ENCODE data around the gene NTN3.
A peak's percentile ranks its signal among the peaks of the same experiment; 100 is the strongest.

NTN3 gene

DNA sequence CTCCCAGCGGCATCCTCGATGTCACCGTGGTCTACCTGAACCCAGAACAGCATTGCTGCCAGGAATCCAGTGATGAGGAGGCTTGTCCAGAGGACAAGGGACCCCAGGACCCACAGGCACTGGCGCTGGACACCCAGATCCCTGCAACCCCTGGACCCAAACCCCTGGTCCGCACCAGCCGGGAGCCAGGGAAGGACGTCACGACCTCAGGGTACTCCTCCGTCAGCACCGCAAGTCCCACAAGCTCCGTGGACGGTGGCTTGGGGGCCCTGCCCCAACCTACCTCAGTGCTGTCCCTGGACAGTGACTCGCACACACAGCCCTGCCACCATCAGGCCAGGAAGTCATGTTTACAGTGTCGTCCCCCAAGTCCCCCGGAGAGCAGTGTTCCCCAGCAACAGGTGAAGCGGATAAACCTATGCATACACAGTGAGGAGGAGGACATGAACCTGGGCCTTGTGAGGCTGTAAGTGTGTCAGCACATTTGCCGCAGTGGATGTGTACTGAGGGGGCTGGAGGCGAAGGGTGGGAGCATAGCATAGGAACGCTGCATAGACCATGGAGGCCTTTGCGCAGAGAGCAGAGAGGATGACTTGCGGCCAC, 14.4 kb upstream of the NTN3 start:
- Histone ChIP-seq H3K27ac (ENCODE audit: low read length) (no peak overlapping the region), H4K20me1 (ENCODE audit: insufficient read depth, low read length) (peaks cover 50% of the 10 kb centered on the region), H3K4me2 (ENCODE audit: insufficient read depth, low read length) (no peak overlapping the region), H3K27me3 (ENCODE audit: insufficient read depth, low read length, poor library complexity) (no peaks in the 10 kb centered on the region), H3K9ac (ENCODE audit: low read depth, low read length) (no peak overlapping the region), H3K9me3 (ENCODE audit: insufficient read depth, low read length, severe bottlenecking) (no peaks in the 10 kb centered on the region), H3K36me3 (ENCODE audit: insufficient read depth, low read length) (peaks cover 77% of the 10 kb centered on the region), H3K4me3 (ENCODE audit: low read depth in 1 of 2, low read length in 2 of 2) (no peak overlapping the region), H3K4me1 (ENCODE audit: insufficient read depth, low read length) (peaks cover 32% of the 10 kb centered on the region), H3K79me2 (ENCODE audit: insufficient read depth, low read length) (peaks cover 22% of the 10 kb centered on the region), H2AFZ (ENCODE audit: low read depth, low read length) (no peak overlapping the region)
- ATAC-seq (ENCODE audit: insufficient read depth, low read depth) (no peak), DNase-seq (no peak)
- TF ChIP-seq EZH2 (IDR thresholded peaks at IDR 0.05; ENCODE audit: borderline replicate concordance, low read depth, low read length, severe bottlenecking), result no peak
- TF ChIP-seq, protein P1, sequence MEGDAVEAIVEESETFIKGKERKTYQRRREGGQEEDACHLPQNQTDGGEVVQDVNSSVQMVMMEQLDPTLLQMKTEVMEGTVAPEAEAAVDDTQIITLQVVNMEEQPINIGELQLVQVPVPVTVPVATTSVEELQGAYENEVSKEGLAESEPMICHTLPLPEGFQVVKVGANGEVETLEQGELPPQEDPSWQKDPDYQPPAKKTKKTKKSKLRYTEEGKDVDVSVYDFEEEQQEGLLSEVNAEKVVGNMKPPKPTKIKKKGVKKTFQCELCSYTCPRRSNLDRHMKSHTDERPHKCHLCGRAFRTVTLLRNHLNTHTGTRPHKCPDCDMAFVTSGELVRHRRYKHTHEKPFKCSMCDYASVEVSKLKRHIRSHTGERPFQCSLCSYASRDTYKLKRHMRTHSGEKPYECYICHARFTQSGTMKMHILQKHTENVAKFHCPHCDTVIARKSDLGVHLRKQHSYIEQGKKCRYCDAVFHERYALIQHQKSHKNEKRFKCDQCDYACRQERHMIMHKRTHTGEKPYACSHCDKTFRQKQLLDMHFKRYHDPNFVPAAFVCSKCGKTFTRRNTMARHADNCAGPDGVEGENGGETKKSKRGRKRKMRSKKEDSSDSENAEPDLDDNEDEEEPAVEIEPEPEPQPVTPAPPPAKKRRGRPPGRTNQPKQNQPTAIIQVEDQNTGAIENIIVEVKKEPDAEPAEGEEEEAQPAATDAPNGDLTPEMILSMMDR (IDR thresholded peaks at IDR 0.05; ENCODE audit: borderline replicate concordance, extremely low read depth, low read length, poor library complexity, severe bottlenecking), result no peak

DNA sequence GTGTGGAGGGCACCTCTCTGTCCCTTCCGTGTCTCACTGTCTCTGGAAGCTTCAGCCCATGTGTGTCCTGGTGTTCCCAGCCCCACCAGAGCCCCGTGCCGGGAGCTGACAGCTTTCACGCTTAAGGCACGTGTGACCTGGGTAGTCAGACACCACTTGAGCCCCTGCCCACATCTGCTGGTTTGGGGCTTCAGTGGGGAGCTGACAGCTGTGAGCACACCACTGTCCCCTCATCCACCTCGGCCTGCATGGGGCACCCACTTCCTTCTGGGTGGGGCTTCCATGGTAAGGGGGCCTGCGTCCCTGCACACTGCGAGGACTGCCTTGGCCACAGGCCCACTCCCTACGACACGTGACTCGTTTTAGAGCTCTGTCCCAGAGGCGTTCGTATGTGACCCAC, 13.8 kb upstream of the NTN3 start:
- Histone ChIP-seq H3K36me3 (ENCODE audit: insufficient read depth, low read length) (peaks cover 77% of the 10 kb centered on the region), H3K4me2 (ENCODE audit: insufficient read depth, low read length) (no peak overlapping the region), H3K4me3 (ENCODE audit: low read depth in 1 of 2, low read length in 2 of 2) (no peak overlapping the region), H2AFZ (ENCODE audit: low read depth, low read length) (no peak overlapping the region), H3K9ac (ENCODE audit: low read depth, low read length) (no peak overlapping the region), H3K27me3 (ENCODE audit: insufficient read depth, low read length, poor library complexity) (no peaks in the 10 kb centered on the region), H3K4me1 (ENCODE audit: insufficient read depth, low read length) (peaks cover 39% of the 10 kb centered on the region), H3K79me2 (ENCODE audit: insufficient read depth, low read length) (peaks cover 25% of the 10 kb centered on the region), H3K27ac (ENCODE audit: low read length) (no peak overlapping the region), H4K20me1 (ENCODE audit: insufficient read depth, low read length) (peaks cover 50% of the 10 kb centered on the region), H3K9me3 (ENCODE audit: insufficient read depth, low read length, severe bottlenecking) (no peaks in the 10 kb centered on the region)
- DNase-seq (no peak), ATAC-seq (ENCODE audit: insufficient read depth, low read depth) (no peak)
- TF ChIP-seq, protein P1 (IDR thresholded peaks at IDR 0.05; ENCODE audit: borderline replicate concordance, extremely low read depth, low read length, poor library complexity, severe bottlenecking), result no peak
- no peak for TF ChIP-seq EZH2 (IDR thresholded peaks at IDR 0.05; ENCODE audit: borderline replicate concordance, low read depth, low read length, severe bottlenecking)

DNA sequence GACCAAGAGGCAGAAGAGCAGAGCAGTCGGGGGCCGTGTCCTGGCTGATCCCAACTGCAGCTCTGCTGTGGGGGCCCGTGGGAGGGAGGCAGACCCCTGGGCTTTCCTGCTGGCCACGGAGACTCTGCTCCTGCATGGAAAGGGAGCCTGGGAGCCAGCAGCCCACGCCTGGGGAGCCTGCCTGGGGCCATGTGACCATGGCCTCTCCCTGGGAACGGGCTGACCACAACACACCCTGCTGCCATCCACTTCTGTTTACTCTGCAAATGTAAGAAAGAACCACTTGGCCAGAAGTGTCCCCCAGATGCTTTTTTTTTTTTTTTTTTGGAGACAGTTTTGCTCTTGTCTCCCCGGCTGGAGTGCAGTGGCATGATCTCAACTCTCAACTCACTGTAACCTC, 13.2 kb upstream of the NTN3 start:
- TF ChIP-seq EZH2 (IDR thresholded peaks at IDR 0.05; ENCODE audit: borderline replicate concordance, low read depth, low read length, severe bottlenecking), result no peak
- TF ChIP-seq, protein P1 (IDR thresholded peaks at IDR 0.05; ENCODE audit: borderline replicate concordance, extremely low read depth, low read length, poor library complexity, severe bottlenecking), result no peak
- H4K20me1 ChIP-seq (ENCODE audit: insufficient read depth, low read length), result peaks cover 45% of the 10 kb centered on the region
- no peaks in the 10 kb centered on the region for H3K27me3 ChIP-seq (ENCODE audit: insufficient read depth, low read length, poor library complexity)
- ATAC-seq (ENCODE audit: insufficient read depth, low read depth), result no peak
- H3K4me2 ChIP-seq (ENCODE audit: insufficient read depth, low read length), result 0 out of 2 replicates have a peak overlapping the region, but pooled peaks have one; percentile 100
- H3K9ac ChIP-seq (ENCODE audit: low read depth, low read length), result no peak overlapping the region
- no peak overlapping the region for H2AFZ ChIP-seq (ENCODE audit: low read depth, low read length)
- H3K79me2 ChIP-seq (ENCODE audit: insufficient read depth, low read length), result peaks cover 25% of the 10 kb centered on the region
- H3K4me1 ChIP-seq (ENCODE audit: insufficient read depth, low read length), result peaks cover 43% of the 10 kb centered on the region
- H3K27ac ChIP-seq (ENCODE audit: low read length), result no peak overlapping the region
- no peaks in the 10 kb centered on the region for H3K9me3 ChIP-seq (ENCODE audit: insufficient read depth, low read length, severe bottlenecking)
- peaks cover 76% of the 10 kb centered on the region for H3K36me3 ChIP-seq (ENCODE audit: insufficient read depth, low read length)
- no peak for DNase-seq
- H3K4me3 ChIP-seq (ENCODE audit: low read depth in 1 of 2, low read length in 2 of 2), result no peak overlapping the region
